ENCODE data around the gene SLC39A11.

- no peak for TF ChIP-seq POLR2A (IDR thresholded peaks at IDR 0.05)
- TF ChIP-seq, protein P1, sequence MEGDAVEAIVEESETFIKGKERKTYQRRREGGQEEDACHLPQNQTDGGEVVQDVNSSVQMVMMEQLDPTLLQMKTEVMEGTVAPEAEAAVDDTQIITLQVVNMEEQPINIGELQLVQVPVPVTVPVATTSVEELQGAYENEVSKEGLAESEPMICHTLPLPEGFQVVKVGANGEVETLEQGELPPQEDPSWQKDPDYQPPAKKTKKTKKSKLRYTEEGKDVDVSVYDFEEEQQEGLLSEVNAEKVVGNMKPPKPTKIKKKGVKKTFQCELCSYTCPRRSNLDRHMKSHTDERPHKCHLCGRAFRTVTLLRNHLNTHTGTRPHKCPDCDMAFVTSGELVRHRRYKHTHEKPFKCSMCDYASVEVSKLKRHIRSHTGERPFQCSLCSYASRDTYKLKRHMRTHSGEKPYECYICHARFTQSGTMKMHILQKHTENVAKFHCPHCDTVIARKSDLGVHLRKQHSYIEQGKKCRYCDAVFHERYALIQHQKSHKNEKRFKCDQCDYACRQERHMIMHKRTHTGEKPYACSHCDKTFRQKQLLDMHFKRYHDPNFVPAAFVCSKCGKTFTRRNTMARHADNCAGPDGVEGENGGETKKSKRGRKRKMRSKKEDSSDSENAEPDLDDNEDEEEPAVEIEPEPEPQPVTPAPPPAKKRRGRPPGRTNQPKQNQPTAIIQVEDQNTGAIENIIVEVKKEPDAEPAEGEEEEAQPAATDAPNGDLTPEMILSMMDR (IDR thresholded peaks at IDR 0.05), result no peak
Observed at GRCh38 chr17:72705905-72706395, 386.5 kb downstream of the SLC39A11 start.
